LNCAP (cell line): ENCODE measurements around the gene CD46.
A peak's percentile ranks its signal among the peaks of the same experiment; 100 is the strongest.

Source experiments
- CTCF ChIP-seq: fragments of 450-650 bp; IDR thresholded peaks from 2 replicates; pipeline ENCODE4 v1.5.1; 2017; ENCODE audit warnings: mild to moderate bottlenecking

The CD46 gene

GRCh38 chr1:207824691-207825408, 73.0 kb downstream of the CD46 start:
- no peak for TF ChIP-seq CTCF

- no peak for TF ChIP-seq CTCF
These were observed 73.5 kb downstream of the CD46 start for GRCh38 chr1:207825409-207825695.

- no peak for TF ChIP-seq CTCF
These were observed 74.1 kb downstream of the CD46 start for GRCh38 chr1:207825719-207826556.

GRCh38 chr1:207826557-207827487, 75.0 kb downstream of the CD46 start:
- no peak for TF ChIP-seq CTCF

- TF ChIP-seq CTCF = no peak
These were observed 75.6 kb downstream of the CD46 start for GRCh38 chr1:207827488-207827830.

GRCh38 chr1:207828046-207828445, 76.2 kb downstream of the CD46 start:
- no peak for TF ChIP-seq CTCF

GRCh38 chr1:207828485-207829158, 76.8 kb downstream of the CD46 start:
- peak; percentile 95 for TF ChIP-seq CTCF
